Transverse colon (tissue), 4 donors: ENCODE measurements around the gene RAC2.

ENCODE experiments used
- EP300 ChIP-seq: sonication (generic); formaldehyde crosslinking; IDR thresholded peaks from one replicate; pipeline ENCODE4 v1.6.1; 2017; ENCODE audit warnings: antibody characterized with exemption, low read depth
- POLR2A ChIP-seq: fragments of 450-650 bp; IDR thresholded peaks from one replicate; pipeline ENCODE4 v1.6.1; 2016; ENCODE audit warnings: antibody characterized with exemption, mild to moderate bottlenecking, moderate library complexity
- POLR2AphosphoS5 ChIP-seq, 3 donors: sonication (generic); formaldehyde crosslinking; IDR thresholded peaks; one replicate each; pipeline ENCODE4 v1.6.1; 2016; ENCODE audit warnings: antibody characterized with exemption in 3 of 3
- TF ChIP-seq, protein P1 (sequence below), 5 experiments: fragments of 200-600 bp in 3 of 5; fragments of 450-650 bp in 2 of 5; sonication (generic) in 3 of 5; IDR thresholded peaks; 1 replicate in 2 of 5; 2 replicates in 3 of 5; pipeline ENCODE4 v1.5.1; 2016 to 2017; ENCODE audit warnings: antibody characterized with exemption in 5 of 5, inconsistent platforms in 3 of 5, mild to moderate bottlenecking in 2 of 5, moderate library complexity in 1 of 5

DNA sequence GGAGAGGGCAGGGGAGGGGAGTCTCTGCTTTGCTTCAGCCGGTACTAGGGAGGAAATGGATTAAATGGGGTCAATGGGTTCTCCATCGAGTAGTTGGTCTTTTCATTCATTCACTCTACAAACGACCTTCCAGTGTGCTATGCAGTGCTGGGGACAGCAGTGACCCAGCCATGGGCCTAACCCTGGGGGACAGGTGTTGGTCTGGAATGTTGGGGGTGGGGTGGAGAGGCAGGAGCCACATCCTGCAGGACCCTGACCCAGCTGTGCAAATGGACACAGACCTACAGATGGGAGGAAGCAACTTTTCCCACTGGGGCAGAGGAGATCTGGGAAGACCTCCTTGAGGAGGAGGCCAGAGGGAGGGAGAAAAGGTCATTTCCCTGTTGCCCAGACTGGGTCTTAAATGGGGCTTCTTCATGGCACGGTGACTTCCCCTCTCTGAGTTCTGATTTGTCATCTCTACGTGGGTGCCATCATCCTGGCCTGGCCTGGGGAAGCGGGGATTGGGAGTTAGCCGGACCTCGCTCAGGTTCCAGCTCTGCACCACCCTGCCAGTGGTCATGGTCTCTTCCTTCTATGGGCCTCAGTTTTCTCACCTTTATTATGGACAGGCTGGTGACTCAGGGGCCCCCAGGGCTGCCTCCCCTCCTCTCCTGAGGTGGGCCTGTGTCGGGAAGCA, 40.2 kb upstream of the RAC2 start:
- TF ChIP-seq POLR2A (no peak), POLR2AphosphoS5 (IDR thresholded peaks at IDR 0.05) (no peak), EP300 (no peak)
- TF ChIP-seq, protein P1, sequence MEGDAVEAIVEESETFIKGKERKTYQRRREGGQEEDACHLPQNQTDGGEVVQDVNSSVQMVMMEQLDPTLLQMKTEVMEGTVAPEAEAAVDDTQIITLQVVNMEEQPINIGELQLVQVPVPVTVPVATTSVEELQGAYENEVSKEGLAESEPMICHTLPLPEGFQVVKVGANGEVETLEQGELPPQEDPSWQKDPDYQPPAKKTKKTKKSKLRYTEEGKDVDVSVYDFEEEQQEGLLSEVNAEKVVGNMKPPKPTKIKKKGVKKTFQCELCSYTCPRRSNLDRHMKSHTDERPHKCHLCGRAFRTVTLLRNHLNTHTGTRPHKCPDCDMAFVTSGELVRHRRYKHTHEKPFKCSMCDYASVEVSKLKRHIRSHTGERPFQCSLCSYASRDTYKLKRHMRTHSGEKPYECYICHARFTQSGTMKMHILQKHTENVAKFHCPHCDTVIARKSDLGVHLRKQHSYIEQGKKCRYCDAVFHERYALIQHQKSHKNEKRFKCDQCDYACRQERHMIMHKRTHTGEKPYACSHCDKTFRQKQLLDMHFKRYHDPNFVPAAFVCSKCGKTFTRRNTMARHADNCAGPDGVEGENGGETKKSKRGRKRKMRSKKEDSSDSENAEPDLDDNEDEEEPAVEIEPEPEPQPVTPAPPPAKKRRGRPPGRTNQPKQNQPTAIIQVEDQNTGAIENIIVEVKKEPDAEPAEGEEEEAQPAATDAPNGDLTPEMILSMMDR (IDR thresholded peaks at IDR 0.05) = no peak
